GM04504 (cell line): ENCODE measurements around the gene MAG.

Experiments
- DNase-seq: peaks from one replicate; pipeline ENCODE4 v3.0.0-alpha.2; 2012; ENCODE audit warnings: low read depth

The MAG gene

GRCh38 chr19:35299523-35300338 lies 7.8 kb downstream of the MAG start:
- DNase-seq, result no peak

GRCh38 chr19:35300339-35300649 lies 8.3 kb downstream of the MAG start:
- DNase-seq, result no peak

GRCh38 chr19:35301961-35302360 lies 10.0 kb downstream of the MAG start:
- DNase-seq, result no peak

GRCh38 chr19:35302446-35302845 lies 10.5 kb downstream of the MAG start:
- DNase-seq, result no peak

DNA sequence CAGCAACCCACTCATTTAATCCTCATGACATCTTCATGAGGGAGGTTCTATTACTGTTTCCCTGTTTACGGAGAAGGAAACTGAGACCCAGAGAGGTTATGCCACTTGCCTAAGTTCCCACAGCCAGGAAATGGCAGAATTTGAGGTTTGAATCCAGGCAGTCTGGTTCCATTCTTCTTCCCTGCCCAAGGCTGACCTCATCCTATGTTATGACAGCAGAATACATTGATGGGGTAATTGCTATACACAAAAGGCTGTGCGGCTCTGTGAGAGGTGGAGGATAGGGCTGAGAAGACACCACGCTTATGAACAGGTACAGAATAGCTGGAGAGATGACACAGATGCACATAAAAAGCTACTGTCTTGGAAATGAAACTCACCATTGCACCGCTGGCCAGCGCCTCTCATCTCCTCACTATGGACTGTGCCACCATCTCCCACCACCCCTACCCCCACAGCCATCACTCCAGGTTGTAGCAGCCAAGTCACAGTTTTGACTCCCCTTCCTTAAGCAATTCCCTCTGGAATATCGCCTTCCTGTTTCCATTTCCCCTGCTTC lies 11.5 kb downstream of the MAG start:
- DNase-seq, result no peak

DNA sequence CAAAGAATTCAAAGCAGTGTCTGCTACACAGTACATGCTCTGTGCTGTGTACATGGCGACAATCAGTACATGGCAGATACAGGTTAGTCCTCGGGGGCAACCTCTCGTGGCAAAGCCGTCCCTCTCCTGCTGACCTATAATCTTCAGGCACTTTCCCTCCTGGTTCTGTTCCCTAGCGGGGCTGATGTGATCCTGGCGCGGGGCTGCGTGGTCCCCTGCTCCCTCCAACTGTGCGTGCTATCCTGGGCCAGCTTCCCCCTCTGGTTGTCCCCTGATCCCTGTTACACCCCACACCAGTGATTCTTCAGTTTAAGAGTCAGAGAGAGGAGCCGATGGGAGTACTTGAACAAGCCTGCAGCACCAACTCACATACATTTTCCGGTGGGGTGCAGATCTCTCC lies 12.1 kb downstream of the MAG start:
- DNase-seq, result no peak

DNA sequence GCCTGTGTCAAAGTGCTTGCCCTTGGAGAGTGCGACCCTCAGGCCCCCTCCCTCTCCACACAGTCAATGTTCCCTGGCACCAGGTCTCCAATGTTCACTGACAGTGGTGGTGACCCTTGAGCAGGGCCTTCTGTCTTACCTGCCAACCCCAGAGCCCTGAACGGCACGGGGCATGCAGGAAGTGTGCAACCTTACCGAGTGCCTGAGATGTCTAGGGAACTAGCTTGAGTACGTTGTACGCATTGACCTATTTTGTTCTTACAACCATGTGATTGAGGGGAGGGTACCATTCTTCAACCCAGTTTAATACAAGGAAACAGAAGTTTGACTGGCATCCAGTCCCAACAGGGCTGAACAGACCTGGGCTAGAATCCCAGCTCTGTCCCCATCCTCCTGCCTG lies 13.2 kb downstream of the MAG start:
- no peak for DNase-seq

- DNase-seq, result no peak
Observed at GRCh38 chr19:35306473-35307246, 14.7 kb downstream of the MAG start.

GRCh38 chr19:35307931-35308330 lies 16.0 kb downstream of the MAG start:
- no peak for DNase-seq

GRCh38 chr19:35308910-35309309 lies 16.9 kb downstream of the MAG start:
- no peak for DNase-seq

GRCh38 chr19:35309481-35310279 lies 17.7 kb downstream of the MAG start:
- DNase-seq, result no peak

- DNase-seq, result no peak
Observed at GRCh38 chr19:35310331-35310730, 18.4 kb downstream of the MAG start.

DNA sequence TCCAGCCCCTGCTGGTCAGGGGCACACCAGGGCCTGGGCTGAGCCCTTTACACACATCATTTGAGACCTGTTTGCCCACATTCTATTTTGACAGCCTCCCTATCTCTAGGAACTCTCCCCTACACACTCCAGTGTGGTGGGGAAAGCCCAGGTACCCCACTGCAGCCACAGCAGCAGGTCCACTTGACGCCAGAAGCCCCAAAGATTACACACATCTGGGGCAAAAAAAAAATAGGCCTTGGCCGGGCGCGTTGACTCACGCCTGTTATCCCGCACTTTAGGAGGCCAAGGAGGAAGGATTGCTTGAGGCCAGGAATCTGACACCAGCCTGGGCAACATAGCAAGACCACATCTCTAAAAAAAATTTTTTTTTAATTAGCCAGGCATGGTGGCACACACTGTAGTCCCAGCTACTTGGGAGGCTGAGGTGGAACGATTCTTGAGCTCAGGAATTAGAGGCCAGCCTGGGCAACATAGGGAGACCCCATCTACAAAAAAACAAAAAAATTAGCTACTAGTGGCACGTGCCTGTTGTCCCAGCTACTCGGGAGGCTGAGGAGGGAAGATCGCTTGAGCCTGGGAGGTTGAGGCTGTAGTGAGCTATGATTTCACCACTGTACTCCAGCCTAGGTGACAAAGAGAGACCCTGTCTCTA lies 19.0 kb downstream of the MAG start:
- no peak for DNase-seq

GRCh38 chr19:35311901-35312665 lies 20.1 kb downstream of the MAG start:
- no peak for DNase-seq

GRCh38 chr19:35313587-35313986 lies 21.6 kb downstream of the MAG start:
- DNase-seq, result no peak

DNA sequence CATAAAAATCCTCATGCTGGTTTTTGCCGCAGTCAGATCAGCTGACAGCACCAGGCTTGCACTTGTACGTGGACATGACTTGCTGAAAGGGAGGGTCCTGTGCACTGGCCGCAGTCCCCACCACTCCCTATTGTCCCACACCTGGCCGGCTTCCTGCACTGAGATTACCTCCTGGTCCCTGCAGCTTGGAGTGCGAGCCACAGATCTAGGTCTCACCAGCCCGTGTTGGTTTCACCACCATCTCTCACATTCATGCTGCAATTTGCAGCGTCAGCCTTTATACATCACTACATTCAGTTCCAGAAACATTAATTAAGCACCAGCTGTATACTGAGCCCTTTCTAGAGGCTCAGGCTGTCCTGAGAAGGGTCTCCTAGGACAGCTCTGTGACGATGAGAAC lies 22.1 kb downstream of the MAG start:
- DNase-seq, result no peak

- DNase-seq, result no peak
Observed at GRCh38 chr19:35314858-35315470, 23.0 kb downstream of the MAG start.

DNA sequence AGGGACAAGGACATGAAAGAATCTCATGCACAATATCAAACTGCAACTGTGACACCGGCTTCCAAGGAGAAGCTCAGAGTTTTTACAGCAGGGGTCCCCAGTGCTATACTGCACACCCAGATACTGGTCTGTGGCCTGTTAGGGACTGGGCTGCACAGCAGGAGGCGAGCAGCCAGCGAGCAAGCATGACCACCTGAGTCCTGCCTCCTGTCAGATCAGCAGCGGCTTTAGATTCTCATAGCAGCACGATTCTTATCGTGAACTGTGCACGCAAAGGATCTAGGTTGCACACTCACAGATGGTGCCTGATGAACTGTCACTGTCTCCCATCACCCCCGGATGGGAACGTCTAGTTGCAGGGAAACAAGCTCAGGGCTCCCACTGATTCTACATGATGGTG lies 23.9 kb downstream of the MAG start:
- no peak for DNase-seq

GRCh38 chr19:35316560-35316959 lies 24.6 kb downstream of the MAG start:
- no peak for DNase-seq

DNA sequence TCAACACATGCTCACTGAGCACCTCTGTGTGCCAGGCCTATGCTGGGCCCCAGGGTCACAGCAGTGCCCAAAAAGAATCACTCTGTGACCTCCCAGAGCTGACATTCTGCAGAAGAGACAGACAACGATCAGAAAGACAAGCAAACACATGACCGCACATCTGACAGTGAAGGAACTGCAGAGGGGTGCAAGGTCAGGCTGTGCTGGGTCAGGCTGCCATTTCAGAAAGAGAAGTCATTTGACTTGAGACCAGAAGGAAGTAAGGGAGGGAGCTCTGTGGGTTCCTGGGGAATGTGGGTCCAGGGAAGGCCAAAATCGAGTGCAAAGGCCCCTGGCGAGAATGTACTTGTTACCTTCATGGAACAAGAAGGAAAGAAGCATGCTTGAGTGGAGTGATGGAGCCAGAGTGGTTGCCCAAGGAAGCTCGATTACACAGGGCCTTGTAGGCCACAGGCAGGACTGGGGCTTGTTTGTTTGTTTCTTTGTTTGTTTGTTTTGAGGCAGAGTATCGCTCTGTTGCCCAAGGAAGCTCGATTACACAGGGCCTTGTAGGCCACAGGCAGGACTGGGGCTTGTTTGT lies 25.6 kb downstream of the MAG start:
- DNase-seq, result no peak
